ENCODE measurements around the gene HYDIN.

The HYDIN gene

GRCh38 chr16:70809392-70810060 lies 421.0 kb downstream of the HYDIN start:
- no peak for TF ChIP-seq CTCF (IDR thresholded peaks at IDR 0.05; ENCODE audit: borderline replicate concordance, insufficient read depth, low read depth, low read length)
- H3K4me3 ChIP-seq (ENCODE audit: low read depth, low read length), result no peak overlapping the region

- no peak overlapping the region for H3K4me3 ChIP-seq (ENCODE audit: low read depth, low read length)
- 0 out of 2 replicates have a peak, but pooled peaks have one; percentile 22 for TF ChIP-seq CTCF (IDR thresholded peaks at IDR 0.05; ENCODE audit: borderline replicate concordance, insufficient read depth, low read depth, low read length)
These were observed 422.2 kb downstream of the HYDIN start for GRCh38 chr16:70808371-70808770.

GRCh38 chr16:70805787-70806186 lies 424.7 kb downstream of the HYDIN start:
- no peak for TF ChIP-seq CTCF (IDR thresholded peaks at IDR 0.05; ENCODE audit: borderline replicate concordance, insufficient read depth, low read depth, low read length)

GRCh38 chr16:70805380-70805779 lies 425.1 kb downstream of the HYDIN start:
- H3K4me3 ChIP-seq (ENCODE audit: low read depth, low read length), result no peak overlapping the region
- no peak for TF ChIP-seq CTCF (IDR thresholded peaks at IDR 0.05; ENCODE audit: borderline replicate concordance, insufficient read depth, low read depth, low read length)

More at GRCh38 chr16:70805787-70806186, 424.7 kb downstream of the HYDIN start:
- no peak overlapping the region for H3K4me3 ChIP-seq (ENCODE audit: low read depth, low read length)

GRCh38 chr16:70804734-70805169 lies 425.8 kb downstream of the HYDIN start:
- no peak for TF ChIP-seq CTCF (IDR thresholded peaks at IDR 0.05; ENCODE audit: borderline replicate concordance, insufficient read depth, low read depth, low read length)
- no peak overlapping the region for H3K4me3 ChIP-seq (ENCODE audit: low read depth, low read length)

GRCh38 chr16:70804153-70804733 lies 426.3 kb downstream of the HYDIN start:
- H3K4me3 ChIP-seq (ENCODE audit: low read depth, low read length), result no peak overlapping the region
- TF ChIP-seq CTCF (IDR thresholded peaks at IDR 0.05; ENCODE audit: borderline replicate concordance, insufficient read depth, low read depth, low read length), result no peak

GRCh38 chr16:70803319-70803718 lies 427.2 kb downstream of the HYDIN start:
- H3K4me3 ChIP-seq (ENCODE audit: low read depth, low read length), result no peak overlapping the region
- TF ChIP-seq CTCF (IDR thresholded peaks at IDR 0.05; ENCODE audit: borderline replicate concordance, insufficient read depth, low read depth, low read length), result no peak
